Measurements from ENCODE around the gene ORC3.

Gene ORC3

DNA sequence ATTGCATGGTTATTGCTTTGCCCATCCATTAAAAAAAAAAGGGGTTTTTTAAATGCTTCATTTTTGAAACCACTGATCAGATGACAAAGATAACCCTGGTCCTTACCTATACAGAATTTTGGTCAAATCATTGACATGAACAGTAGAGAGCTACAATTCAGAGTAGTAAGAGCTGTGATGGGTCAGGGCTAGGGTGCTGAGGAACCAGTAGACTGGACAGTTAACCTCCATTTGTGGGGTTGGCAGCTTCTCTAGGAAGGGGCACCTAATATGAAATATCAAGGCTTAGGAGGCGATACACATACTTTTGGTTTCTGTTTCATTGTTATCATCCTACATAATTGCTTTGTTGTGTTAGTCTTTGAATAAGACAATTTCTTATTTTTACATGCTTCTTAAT lies 55.1 kb downstream of the ORC3 start:
- TF ChIP-seq, protein P1, sequence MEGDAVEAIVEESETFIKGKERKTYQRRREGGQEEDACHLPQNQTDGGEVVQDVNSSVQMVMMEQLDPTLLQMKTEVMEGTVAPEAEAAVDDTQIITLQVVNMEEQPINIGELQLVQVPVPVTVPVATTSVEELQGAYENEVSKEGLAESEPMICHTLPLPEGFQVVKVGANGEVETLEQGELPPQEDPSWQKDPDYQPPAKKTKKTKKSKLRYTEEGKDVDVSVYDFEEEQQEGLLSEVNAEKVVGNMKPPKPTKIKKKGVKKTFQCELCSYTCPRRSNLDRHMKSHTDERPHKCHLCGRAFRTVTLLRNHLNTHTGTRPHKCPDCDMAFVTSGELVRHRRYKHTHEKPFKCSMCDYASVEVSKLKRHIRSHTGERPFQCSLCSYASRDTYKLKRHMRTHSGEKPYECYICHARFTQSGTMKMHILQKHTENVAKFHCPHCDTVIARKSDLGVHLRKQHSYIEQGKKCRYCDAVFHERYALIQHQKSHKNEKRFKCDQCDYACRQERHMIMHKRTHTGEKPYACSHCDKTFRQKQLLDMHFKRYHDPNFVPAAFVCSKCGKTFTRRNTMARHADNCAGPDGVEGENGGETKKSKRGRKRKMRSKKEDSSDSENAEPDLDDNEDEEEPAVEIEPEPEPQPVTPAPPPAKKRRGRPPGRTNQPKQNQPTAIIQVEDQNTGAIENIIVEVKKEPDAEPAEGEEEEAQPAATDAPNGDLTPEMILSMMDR (IDR thresholded peaks at IDR 0.05; ENCODE audit: insufficient read depth, missing control alignments), result no peak
- no peak for FAIRE-seq
- DNase-seq (ENCODE audit: insufficient read length, low spot score), result no peak

GRCh38 chr6:87653074-87653962 lies 63.4 kb downstream of the ORC3 start:
- DNase-seq (ENCODE audit: insufficient read length, low spot score), result peak; percentile 20
- FAIRE-seq, result peak; percentile 96
- TF ChIP-seq, protein P1 (IDR thresholded peaks at IDR 0.05; ENCODE audit: insufficient read depth, missing control alignments), result no peak

DNA sequence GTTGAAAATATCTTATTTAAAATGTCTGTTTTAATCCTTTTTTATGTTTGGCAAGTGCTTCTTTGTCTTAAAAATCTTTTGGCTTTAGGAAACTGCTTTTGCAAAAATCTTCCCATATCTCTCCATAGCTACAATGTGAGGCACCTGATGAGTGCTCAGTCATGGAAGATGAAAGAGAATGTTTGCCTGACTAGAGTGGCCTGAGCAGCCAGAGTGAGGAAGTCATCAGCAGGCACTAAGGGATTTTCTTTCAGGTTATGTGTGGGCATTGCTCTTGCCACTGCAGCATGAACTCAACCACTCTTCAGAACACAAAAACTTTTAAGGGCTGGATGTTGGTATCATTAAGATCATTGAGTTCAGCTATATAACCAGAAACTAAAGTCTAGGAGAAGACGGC lies 64.2 kb downstream of the ORC3 start:
- TF ChIP-seq, protein P1 (IDR thresholded peaks at IDR 0.05; ENCODE audit: insufficient read depth, missing control alignments), result no peak
- FAIRE-seq (no peak), DNase-seq (ENCODE audit: insufficient read length, low spot score) (no peak)

DNA sequence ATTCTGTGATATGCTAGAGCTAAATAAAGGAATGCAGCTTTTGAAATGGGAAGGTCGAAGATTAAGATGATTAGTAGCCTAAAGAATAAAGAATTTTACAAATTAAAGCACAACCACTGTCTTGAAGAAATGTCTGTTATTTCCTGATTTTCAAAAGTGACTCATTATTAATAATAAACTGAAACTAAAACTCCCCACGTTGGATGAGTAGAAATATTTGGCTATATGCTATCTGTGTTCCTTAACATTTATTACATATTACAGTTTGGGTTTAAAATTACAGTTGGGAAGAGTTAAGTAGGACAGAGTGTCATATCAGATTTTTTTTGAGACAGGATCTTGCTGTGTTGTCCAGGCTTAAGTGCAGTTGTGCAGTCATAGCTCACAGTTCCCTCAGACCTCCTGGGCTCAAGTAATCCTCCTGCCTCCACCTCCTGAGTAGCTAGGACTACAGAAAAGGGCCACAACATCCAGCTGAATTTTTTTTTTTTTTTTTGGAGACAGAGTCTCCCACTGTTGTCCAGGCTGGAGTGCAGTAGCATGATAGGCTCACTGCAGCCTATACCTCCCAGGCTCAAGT lies 65.0 kb downstream of the ORC3 start:
- no peak for DNase-seq (ENCODE audit: insufficient read length, low spot score)
- TF ChIP-seq, protein P1 (IDR thresholded peaks at IDR 0.05; ENCODE audit: insufficient read depth, missing control alignments), result no peak
- FAIRE-seq, result no peak

DNA sequence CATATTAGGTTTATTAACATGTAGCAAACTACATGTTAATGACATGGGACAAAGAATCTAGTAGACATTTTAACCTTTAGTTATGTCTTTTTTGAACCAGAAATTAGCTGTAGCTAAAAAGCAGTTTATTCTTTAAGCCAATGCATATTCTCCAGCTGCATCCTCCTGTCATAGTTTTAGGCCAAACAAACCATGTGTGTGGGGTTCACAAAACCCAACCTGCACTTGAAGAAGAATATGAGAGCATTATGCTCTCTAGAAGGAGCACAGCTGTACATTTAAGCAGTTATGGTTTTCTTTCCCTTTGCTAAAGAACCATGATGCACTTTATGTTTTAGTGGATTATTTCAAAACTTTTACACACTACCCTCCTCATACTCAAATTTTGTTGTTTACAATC lies 65.9 kb downstream of the ORC3 start:
- TF ChIP-seq, protein P1 (IDR thresholded peaks at IDR 0.05; ENCODE audit: insufficient read depth, missing control alignments), result no peak
- no peak for DNase-seq (ENCODE audit: insufficient read length, low spot score)
- FAIRE-seq, result no peak

- TF ChIP-seq, protein P1 (IDR thresholded peaks at IDR 0.05; ENCODE audit: insufficient read depth, missing control alignments), result no peak
- DNase-seq (ENCODE audit: insufficient read length, low spot score) (no peak), FAIRE-seq (no peak)
These were observed 66.9 kb downstream of the ORC3 start for GRCh38 chr6:87656857-87657256.

DNA sequence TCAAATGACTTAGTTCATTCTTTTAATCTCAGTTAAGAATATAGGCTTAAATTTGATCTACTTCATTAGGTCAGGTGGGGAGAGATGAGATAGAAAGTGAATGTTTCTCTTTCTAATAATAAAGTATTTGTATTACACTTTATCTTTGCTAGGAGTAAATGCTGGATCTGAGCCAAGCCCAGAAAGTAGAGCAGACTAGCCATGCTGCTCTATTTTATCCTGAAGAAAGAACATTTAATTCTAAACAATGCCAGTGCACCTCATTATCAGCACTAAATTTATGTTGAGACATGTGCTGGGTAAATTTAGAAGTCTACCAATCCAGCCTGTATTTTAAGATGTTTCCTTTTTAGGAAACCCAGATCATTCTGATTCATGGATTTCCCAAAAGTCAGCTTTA lies 68.6 kb downstream of the ORC3 start:
- FAIRE-seq (no peak), DNase-seq (ENCODE audit: insufficient read length, low spot score) (no peak)
- TF ChIP-seq, protein P1 (IDR thresholded peaks at IDR 0.05; ENCODE audit: insufficient read depth, missing control alignments), result no peak

All from D721Med (cell line).